Sigmoid colon (tissue), 4 donors: ENCODE measurements around the gene NKD2.

Experiments used
- POLR2A ChIP-seq, 2 donors: fragments of 450-650 bp; IDR thresholded peaks; one replicate each; pipeline ENCODE4 v1.6.1; 2016; ENCODE audit warnings: antibody characterized with exemption in 2 of 2, mild to moderate bottlenecking in 2 of 2, moderate library complexity in 2 of 2
- POLR2AphosphoS5 ChIP-seq, 4 donors: sonication (generic); formaldehyde crosslinking; IDR thresholded peaks; one replicate each; pipeline ENCODE4 v1.6.1; 2017; ENCODE audit warnings: antibody characterized with exemption in 4 of 4
- TF ChIP-seq, protein P1 (sequence below), 4 experiments: fragments of 450-650 bp in 3 of 4; fragments of 200-600 bp in 1 of 4; IDR thresholded peaks; one replicate each; pipeline ENCODE4 v1.5.1; 2016 to 2019; ENCODE audit warnings: antibody characterized with exemption in 4 of 4, mild to moderate bottlenecking in 3 of 4, moderate library complexity in 2 of 4

DNA sequence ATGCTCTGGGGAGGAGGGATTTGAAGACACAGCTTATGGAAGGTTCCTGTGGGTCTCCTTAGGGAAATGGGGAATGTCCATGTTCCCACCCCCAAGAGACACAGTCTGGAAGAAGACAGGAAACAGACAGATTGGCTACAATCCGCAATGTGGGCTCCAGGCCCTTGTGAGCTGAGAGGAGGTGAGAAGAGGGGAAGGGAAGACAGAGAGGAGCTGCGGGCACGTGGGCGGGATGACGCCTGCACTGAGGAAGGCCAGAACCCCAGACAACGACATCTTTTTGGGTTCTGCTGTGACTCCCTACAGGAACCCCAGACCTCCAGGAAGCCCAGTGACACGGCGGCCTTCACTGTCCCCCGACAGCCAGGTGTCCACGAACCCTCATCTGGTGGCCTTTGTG is 29.9 kb upstream of the NKD2 start:
- TF ChIP-seq, protein P1, sequence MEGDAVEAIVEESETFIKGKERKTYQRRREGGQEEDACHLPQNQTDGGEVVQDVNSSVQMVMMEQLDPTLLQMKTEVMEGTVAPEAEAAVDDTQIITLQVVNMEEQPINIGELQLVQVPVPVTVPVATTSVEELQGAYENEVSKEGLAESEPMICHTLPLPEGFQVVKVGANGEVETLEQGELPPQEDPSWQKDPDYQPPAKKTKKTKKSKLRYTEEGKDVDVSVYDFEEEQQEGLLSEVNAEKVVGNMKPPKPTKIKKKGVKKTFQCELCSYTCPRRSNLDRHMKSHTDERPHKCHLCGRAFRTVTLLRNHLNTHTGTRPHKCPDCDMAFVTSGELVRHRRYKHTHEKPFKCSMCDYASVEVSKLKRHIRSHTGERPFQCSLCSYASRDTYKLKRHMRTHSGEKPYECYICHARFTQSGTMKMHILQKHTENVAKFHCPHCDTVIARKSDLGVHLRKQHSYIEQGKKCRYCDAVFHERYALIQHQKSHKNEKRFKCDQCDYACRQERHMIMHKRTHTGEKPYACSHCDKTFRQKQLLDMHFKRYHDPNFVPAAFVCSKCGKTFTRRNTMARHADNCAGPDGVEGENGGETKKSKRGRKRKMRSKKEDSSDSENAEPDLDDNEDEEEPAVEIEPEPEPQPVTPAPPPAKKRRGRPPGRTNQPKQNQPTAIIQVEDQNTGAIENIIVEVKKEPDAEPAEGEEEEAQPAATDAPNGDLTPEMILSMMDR (IDR thresholded peaks at IDR 0.05) = no peak
- TF ChIP-seq POLR2AphosphoS5 (IDR thresholded peaks at IDR 0.05) = no peak
- no peak for TF ChIP-seq POLR2A (IDR thresholded peaks at IDR 0.05)
